ENCODE measurements around the gene PPRC1.

Gene PPRC1

GRCh38 chr10:102191956-102192355 is 59.1 kb downstream of the PPRC1 start:
- ChIA-PET POLR2A (no interaction called here), CTCF (interaction anchor here (0.9 to 2.7 kb wide), 5 partner anchors 23 to 161 kb away, joined by 3 to 8 read pairs (median 3); no protein-coding TSS in a partner anchor)
- H3K4me3 ChIP-seq (ENCODE audit: low read depth, low read length), result no peak overlapping the region
- TF ChIP-seq CTCF (IDR thresholded peaks at IDR 0.05; ENCODE audit: insufficient read depth, low read length, missing control alignments), result no peak
- no peak for DNase-seq (ENCODE audit: low read depth, low spot score)

GRCh38 chr10:102195296-102195870 is 62.5 kb downstream of the PPRC1 start:
- POLR2A ChIA-PET, result no interaction called here
- no peak for TF ChIP-seq CTCF (IDR thresholded peaks at IDR 0.05; ENCODE audit: insufficient read depth, low read length, missing control alignments)
- CTCF ChIA-PET, result interaction anchor here (1.1 kb wide), 1 partner anchor 26 kb away, joined by 3 read pairs; no protein-coding TSS in a partner anchor

GRCh38 chr10:102196893-102197292 is 64.1 kb downstream of the PPRC1 start:
- no peak for DNase-seq (ENCODE audit: low read depth, low spot score)
- POLR2A ChIA-PET, result no interaction called here

More at GRCh38 chr10:102195296-102195870, 62.5 kb downstream of the PPRC1 start:
- no peak overlapping the region for H3K4me3 ChIP-seq (ENCODE audit: low read depth, low read length)
- no peak for DNase-seq (ENCODE audit: low read depth, low spot score)

GRCh38 chr10:102198027-102198426 is 65.2 kb downstream of the PPRC1 start:
- ChIA-PET POLR2A (no interaction called here), CTCF (interaction anchor here (1.5 kb wide), 2 partner anchors 29 to 154 kb away, joined by 4 read pairs; no protein-coding TSS in a partner anchor)
- TF ChIP-seq CTCF (IDR thresholded peaks at IDR 0.05; ENCODE audit: insufficient read depth, low read length, missing control alignments), result no peak
- DNase-seq (ENCODE audit: low read depth, low spot score), result no peak
- H3K4me3 ChIP-seq (ENCODE audit: low read depth, low read length), result no peak overlapping the region

More at GRCh38 chr10:102196893-102197292, 64.1 kb downstream of the PPRC1 start:
- H3K4me3 ChIP-seq (ENCODE audit: low read depth, low read length), result no peak overlapping the region
- TF ChIP-seq CTCF (IDR thresholded peaks at IDR 0.05; ENCODE audit: insufficient read depth, low read length, missing control alignments), result no peak
- CTCF ChIA-PET, result no interaction called here

Measured in AG04449 (cell line).